GM21737 (cell line): ENCODE results near the gene GARIN5B.
A peak's percentile ranks its signal among the peaks of the same experiment; 100 is the strongest.

Experiments
- ATAC-seq: cut with Tn5 transposase; IDR thresholded peaks from one replicate; pipeline ENCODE4 v1.9.1; 2021; ENCODE audit warnings: mild to moderate bottlenecking, moderate library complexity; ENCODE audit not compliant: unreplicated experiment

The GARIN5B gene

DNA sequence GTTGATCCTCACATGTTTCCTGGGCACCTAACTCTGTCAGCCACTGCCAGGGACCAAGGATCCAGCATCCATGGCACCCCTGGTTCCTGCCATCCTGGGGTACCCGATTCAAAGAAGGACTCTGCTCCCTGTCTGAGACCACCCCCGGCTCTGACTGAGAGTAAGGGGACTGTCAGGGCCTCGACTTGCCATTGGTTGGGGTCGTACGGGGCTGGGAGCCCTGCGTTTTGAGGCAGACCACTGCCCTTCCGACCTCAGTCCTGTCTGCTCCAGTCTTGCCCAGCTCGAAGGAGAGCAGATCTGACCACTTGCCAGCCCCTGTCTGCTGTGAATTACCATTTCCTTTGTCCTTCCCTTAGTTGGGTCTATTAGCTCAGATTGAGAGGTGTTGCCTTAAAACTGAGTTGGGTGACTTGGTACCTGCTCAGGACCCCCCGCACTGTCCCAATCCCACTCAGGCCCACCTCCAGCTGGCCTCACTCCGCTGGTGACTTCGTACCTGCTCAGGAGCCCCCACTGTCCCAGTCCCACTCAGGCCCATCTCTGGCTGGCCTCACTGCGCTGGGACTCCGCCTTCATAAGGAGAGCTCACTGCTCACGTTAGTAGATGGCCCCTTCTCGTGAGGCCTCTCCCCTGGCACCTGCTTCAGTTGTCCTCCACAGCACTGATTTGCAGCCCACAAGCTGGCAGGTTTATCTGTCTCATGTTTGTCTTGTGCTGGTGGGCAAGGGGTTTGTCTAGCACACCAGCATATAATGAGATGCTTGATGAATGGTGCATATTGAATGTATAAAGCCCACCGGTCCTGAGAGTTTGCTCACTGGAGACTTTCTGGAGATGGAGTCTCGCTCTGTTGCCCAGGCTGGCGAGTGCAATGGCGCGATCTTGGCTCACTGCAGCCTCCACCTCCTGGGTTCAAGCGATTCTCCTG is 26.6 kb upstream of the GARIN5B start:
- no peak for ATAC-seq

GRCh38 chr19:55387736-55388497 is 24.9 kb upstream of the GARIN5B start:
- no peak for ATAC-seq

- ATAC-seq: no peak
Measured at GRCh38 chr19:55386493-55386971, 23.5 kb upstream of the GARIN5B start.

DNA sequence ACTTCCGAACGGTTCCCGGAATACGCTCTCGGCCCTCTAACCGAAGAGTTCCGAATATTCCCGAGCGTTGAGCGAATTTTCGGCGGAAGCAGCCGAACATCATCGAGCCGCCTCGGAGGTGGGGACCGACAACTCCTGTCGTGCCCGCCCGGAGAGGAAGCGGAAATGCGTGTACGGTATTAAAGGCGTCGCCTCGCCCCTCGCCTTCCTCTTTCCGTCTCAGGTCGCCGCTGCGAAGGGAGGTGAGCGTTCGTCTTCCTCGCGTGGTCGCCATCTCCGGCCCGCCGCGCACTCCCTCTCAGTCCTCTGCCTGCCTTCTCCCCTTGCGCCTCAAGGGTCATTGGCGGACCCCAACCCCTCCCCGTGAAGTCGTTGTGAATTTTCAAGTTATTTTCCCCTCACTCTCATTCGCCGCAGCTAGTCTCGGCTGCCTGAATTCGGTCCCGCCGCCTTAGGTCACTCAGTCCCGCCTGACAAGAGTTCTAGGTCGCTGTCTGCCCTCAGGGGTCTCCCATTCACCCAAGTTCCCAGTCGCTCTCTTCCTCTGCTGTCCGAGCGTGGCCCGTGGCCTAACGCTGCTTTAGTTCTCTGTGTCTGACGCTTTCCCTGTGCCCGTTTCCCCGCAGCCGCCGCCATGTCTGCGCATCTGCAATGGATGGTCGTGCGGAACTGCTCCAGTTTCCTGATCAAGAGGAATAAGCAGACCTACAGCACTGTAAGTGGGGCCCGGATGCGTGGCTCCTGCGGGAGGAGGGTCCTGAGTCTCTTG is 22.8 kb upstream of the GARIN5B start, which contains the start of gene RPL28:
TSS of gene RPL28 (plus strand) at position 209 of the 769 bp plus-strand sequence. CDS start at position 635, 426 bp downstream.
- peak; percentile 60 for ATAC-seq

DNA sequence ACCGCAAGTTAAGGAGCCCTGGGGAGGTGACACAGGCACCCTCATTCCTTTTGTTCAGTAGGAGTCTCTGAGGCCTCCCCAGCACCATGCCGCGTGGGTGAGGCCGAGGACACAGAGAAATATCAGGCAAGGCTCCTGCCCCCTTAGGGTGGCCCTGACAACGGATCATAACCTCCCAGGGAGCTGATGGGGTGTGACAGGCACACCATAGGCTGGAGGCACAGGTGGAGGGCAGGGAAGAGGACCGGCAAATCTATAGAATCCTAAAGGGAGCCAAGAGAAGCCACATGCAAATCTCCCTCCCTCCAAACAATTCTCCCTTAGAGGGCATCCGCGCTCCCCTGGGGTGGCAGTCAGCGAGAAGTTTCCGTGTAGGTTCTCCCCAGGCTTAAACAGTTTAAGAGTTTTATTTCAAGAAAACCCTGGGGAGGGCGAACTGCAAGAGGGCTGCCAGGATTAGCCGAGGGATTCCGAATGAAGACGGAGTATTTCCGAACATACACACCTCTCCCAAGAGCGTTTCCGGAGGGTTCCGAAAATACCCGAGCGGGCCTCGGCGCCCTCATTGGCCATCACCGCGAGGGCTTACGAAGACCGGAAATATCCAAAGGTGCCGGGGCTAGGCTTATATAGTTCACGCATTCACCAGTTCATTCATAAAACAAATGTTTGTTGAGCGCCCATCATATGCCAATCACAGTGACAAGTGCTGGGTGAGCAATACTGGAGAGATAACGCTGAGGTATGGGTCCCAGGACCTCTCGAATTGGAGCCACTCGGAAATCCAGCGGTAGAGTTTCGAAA is 22.1 kb upstream of the GARIN5B start:
- ATAC-seq: peak; percentile 47

GRCh38 chr19:55384131-55384919 is 21.3 kb upstream of the GARIN5B start, which contains the start of gene TMEM238:
Gene TMEM238, minus strand, starts transcription at chr19:55384292. Its CDS starts 33 bp downstream, at chr19:55384259.
- no peak for ATAC-seq

GRCh38 chr19:55383279-55384130 is 20.4 kb upstream of the GARIN5B start:
- no peak for ATAC-seq

- no peak for ATAC-seq
Measured at GRCh38 chr19:55382522-55383054, 19.5 kb upstream of the GARIN5B start.

GRCh38 chr19:55382013-55382412 is 19.0 kb upstream of the GARIN5B start:
- no peak for ATAC-seq

GRCh38 chr19:55379174-55379573 is 16.1 kb upstream of the GARIN5B start:
- ATAC-seq: no peak

DNA sequence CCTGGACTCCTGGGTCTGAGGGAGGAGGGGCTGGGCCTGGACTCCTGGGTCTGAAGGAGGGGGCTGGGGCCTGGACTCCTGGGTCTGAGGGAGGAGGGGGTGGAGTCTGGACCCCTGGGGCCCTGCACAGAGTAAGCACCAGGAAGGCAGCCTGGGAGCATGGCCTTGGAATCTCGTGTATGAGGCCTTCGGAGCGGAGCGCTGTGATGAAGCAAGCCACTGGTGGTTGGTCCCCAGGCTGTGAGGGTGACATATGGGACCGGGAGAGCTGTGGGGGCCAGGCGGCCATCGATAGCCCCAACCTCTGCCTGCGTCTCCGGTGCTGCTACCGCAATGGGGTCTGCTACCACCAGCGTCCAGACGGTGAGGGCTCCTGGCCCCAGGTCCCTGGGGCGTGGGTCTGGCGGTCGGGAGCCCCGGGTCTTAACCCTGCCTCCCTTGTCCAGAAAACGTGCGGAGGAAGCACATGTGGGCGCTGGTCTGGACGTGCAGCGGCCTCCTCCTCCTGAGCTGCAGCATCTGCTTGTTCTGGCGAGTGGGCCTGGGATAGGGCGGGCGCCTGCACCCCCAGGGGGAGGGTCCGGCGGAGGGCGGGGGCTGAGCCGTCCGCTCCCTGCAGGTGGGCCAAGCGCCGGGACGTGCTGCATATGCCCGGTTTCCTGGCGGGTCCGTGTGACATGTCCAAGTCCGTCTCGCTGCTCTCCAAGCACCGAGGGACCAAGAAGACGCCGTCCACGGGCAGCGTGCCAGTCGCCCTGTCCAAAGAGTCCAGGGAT is 14.5 kb upstream of the GARIN5B start:
- ATAC-seq: no peak

DNA sequence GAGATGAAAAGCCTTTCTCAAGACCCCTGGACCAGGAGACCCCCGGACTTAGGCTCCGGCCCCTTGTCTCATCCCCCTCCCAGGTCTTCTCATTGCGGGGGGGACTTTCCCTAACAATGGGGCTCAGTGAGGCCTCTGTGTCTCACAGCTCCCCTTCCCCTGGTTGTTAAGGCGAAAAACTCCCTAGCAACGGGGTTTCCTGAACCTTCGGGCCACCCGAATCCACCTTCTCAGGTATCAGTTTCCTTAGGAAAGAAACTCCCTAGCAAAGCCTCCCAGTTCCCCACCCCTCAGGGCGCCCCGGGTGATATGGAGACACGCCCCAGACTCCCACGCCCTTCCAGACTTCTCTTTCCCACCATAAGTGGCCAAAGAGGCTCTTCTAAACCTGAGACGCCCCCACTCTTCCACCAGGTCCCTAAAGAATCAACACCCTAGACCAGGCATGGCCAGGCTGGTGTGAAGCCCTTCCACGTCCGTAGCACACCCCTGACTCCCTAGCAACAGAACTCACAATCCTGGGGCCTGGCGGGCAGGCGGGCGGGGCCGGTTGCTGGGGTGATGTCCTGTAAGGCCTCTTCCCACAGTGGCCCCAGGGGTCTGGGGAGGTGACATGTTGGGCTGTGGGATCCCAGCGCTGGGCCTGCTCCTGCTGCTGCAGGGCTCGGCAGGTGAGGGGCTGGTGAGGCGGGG is 13.3 kb upstream of the GARIN5B start, which contains the start of gene TMEM190:
TSS of gene TMEM190 (plus strand) at position 586 of the 693 bp plus-strand sequence. CDS start at position 614, 28 bp downstream.
- ATAC-seq: no peak

- no peak for ATAC-seq
Measured at GRCh38 chr19:55373993-55374757, 11.1 kb upstream of the GARIN5B start.

DNA sequence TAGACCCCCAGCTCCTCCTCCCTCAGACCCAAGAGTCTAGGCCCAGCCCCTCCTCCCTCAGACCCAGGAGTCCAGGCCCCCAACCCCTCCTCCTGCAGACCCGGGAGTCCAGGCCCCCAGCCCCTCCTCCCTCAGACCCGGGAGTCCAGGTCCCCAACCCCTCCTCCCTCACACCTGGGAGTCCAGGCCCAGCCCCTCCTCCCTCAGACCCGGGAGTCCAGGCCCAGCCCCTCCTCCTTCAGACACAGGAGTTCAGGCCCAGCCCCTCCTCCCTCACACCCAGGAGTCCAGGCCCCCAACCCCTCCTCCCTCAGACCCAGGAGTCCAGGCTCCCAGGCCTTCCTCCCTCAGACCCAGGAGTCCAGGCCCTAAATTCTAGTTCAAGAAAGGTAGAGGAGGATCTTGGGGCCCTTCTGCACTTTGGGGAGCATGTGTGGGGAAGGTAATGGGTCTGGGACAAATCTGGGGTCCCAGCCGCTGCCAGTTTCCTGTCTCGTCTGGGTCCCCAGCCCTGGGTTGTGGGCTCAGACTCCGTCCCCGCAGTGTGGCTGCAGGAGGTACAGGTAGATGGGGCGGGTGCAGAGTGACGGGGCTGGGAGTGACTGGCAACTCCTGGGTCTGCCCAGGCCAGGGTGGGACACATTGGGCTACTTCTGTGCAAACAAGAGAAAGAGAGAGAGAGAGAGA is 10.4 kb upstream of the GARIN5B start:
- no peak for ATAC-seq
